HG02852 (cell line): ENCODE measurements around the gene KLK13.

Experiments
- ATAC-seq: cut with Tn5 transposase; IDR thresholded peaks from one replicate; pipeline ENCODE4 v1.9.1; 2021; ENCODE audit warnings: mild to moderate bottlenecking, moderate library complexity; ENCODE audit not compliant: unreplicated experiment

KLK13 gene

DNA sequence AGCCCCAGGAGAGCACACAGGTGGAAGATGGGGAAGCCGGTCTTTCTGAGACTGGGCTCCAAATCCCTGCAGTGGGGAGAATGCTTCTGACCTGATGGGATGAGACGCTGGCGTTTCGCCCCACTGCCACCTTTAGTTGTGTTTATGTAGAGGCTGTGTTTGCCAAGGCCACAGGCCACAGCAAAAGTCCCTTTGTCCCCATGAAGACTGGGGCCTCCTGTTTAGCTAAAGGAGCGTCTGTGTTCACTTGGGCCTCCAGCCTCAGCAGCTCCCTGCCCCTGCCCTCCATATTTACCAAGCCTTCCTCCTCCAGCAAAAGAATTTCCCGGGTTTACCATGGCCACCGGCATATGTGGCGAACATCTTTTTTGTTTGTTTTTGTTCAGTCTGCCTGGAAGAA is 28.2 kb upstream of the KLK13 start:
- no peak for ATAC-seq

DNA sequence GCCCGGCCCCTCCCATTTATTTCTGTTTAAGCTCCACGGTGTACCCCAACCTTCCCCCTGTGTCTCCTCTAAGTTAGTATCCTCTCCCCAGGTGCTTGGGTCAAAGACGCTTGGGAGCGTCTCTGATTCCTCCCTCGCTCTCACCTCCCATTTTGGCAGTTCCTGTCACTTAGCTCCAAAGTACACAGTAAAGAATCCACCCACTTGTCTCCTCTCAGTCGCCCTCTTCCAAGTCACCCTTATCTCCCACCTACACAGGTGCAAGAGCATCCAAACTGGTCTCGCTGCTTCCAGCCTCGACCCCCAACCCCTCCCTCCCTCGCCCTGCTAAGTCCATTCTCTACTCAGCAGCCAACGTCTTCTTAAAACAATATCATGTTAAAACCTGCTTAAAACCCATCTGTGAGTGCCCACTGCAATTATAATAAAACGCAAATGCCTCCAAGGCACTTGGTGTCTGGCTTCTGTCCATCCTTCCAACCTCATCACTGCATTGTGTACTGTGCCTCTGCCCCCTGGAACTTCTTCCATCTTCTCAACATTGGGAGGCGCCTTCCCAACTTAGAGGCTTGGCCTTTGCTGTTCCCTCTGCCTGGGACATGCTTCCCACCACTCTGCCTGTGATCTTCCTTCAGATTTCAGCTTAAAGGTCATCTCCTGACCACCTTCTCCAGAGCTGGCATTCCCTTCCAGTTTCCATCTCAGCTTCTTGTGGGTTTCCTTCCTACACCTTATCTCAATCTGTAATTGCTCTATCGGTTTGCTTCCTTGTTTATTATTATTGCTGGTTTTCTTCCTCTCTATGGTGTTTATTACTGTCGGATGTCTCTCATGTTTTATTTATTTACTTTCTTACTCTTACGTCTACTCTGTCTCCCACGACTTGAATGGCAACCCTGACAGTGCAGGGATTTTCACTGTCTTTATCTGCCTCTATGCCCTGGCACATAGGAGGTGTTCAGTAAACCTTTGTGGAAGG is 27.3 kb upstream of the KLK13 start:
- ATAC-seq: no peak

DNA sequence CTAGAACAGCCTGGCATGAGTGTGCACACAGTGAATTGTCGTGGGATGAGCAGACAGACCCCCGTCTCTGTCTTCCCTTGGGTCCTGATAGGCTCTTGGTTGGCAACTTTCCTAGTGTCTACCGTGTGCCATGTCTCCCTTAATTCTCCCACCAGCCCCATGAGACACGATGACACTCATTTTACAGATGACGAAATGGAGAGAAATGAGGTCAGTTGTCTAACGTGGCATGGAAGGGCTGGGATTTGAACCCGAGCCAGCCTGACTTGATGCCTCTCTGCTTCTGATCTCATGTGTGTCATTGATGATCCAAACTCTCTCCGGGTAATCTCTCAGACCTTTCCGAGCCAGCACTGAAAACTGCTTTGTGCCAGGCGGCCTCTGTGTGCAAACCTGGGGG is 26.2 kb upstream of the KLK13 start:
- no peak for ATAC-seq

DNA sequence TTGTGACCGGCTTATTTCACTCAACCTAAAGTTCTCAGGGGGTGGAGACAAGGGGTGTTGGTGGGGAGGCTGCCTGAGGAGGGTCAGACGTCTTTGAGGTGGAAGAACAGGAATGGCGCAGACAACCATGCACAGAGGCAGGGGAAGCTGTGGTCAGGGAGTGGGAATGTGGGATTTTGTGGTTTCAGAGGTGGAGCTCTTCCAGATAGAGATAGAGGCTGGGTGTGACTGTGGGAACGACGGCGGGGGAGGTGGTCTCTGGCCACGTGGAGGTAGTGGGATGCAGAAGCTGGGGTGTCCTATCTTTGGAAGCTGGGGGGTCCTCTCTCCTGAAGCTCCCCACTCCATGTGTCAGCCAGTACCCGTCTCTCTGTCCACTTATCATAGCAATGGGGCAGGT is 25.6 kb upstream of the KLK13 start:
- no peak for ATAC-seq

DNA sequence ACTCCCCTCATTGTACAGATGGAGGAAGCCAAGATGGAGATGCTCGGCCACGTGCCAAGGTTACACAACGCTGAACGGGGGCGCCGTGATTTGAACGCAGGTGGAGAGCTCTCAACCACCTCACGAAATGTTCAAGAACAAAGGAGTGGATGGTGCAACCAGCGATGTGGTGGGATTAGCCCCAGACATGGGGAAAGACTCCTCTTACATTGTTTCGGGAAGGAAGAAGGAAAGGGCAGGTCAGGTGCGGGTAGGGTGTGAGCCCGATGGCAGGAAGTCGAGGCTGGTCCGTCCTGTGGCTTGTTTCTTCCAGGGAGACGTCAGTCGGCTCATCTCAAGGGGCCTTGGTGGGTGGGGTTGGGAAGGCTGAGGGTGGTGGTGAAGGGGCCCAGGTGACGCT is 24.9 kb upstream of the KLK13 start:
- no peak for ATAC-seq

DNA sequence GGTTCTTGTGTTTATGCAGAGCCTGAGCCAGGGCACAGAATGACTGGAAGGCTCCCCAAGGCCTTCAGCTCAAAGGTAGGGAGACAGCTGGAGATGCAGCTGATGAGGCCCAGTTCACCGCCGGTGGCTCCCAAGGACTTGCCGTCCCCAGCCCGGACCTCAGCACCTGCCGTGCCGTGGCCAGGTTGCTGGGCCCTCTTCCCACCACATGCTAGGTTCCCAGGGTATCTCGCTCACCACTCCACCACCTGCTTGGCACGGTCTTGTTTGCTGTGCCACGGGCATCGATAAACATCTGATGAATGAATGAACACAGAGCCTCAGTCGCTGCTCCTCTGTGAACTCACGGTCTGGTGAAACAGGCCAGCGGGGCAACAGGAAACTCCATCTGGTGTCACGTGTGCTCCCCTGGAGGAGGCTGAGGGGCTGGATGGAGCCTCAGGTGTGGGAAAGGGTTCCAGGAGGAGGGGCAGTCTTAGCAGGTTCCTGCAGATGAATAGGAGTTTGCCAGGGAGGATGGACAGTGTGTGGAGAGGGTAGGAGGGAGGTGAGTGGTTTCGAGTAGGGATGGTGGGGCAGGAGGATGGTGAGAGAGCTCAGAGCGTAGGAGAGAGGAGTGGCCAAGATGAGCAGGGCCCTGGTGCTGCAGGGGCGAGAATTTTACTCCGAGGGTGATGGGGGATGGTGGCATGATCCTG is 21.4 kb upstream of the KLK13 start:
- no peak for ATAC-seq

DNA sequence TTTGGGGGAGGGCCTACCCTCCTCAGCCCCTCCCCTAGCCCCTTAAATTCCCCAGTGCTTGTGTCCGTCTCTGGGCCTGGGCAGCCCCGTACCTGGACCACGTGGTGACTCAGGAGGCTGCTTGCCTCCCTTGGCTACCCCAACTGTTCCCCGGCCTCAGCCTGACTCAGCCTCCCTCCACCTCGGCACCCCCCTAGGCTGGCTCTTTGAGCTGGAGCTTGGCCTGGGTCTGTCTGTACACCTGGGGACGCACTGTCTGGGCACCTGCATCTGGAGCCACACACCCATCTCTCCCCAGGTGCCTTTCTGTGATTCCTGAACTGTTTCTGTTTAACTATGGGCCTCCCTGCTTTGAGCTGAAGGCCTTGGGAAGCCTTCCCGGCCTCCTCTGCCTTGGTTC is 19.6 kb upstream of the KLK13 start:
- no peak for ATAC-seq

DNA sequence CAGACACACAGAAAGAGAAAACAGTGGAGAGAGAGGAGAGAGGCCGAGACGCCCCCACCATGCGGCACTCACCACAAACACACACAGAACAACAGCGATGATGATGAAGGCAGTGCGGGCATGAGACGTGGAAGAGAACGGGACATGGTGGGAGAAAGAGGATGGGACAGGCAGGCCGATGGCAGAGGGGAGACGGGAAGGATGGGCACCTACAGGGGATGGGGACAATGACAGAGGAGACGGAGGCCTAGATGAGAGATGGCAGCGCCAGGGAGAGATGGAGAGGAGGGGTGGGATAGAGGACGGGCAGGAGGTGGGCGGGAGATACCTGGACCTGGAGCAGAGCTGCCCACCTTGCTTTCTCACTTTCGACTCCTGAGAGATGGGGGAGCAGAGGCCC is 18.9 kb upstream of the KLK13 start:
- no peak for ATAC-seq

DNA sequence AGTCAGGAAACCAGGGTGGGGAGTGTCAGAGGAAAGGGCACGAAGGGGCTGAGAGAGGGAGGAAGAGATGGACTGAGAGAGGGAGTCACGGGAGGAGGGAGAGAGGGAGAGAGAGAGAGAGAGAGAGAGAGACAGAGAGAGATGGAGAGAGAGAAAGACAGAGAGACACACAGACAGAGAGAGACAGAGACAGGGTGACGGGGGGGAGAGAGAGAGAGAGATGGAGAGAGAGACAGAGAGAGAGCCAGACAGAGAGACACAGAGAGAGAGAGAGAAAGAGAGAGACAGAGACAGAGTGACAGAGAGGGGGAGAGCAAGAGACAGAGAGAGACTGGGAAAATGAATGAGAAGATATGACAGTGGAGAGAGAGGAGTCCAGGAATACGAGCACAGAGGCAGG is 18.3 kb upstream of the KLK13 start:
- no peak for ATAC-seq

DNA sequence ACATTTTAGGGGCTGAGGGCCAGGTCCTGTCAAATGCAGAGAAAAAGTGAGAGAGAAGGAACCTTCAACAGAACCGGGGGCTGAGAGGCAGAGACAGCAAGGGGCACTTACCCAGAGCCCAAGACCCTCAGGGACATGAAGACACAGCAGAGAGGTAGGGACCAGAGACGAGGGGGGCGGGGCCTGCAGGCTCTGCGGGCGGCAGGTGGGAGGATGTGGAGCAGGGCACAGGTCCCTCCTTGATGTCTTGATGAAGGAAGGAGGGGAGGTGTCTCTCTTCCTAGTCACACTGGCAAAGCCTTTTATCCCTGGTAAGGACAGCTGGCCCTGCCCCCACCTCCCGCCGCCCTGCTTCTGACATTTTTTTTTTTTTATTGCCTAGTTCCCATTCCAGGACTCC is 17.7 kb upstream of the KLK13 start, which contains the start of gene KLK14:
Gene KLK14, minus strand, starts transcription at position 277 of the 400 bp plus-strand sequence. Its CDS starts 273 bp downstream, at position 4.
- ATAC-seq: no peak

DNA sequence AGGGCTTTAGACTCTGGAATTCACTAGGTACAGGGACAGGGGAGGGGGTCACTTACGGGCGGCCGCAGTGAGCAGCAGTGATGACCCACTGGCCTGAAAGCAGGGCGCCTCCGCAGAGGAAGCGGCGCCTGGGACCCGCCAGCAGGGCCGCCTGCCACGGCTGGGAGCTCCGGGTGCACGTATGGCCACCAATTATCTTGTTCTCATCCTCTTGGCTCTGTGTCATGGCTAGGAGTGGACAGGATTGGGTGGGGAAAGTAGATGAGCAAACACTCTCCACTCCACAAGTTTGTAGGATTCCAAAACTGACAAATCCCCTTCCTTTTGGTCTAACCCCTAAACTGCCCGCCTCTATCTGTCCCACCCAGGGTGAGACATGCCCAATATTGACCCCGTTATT is 16.6 kb upstream of the KLK13 start:
- ATAC-seq: no peak

DNA sequence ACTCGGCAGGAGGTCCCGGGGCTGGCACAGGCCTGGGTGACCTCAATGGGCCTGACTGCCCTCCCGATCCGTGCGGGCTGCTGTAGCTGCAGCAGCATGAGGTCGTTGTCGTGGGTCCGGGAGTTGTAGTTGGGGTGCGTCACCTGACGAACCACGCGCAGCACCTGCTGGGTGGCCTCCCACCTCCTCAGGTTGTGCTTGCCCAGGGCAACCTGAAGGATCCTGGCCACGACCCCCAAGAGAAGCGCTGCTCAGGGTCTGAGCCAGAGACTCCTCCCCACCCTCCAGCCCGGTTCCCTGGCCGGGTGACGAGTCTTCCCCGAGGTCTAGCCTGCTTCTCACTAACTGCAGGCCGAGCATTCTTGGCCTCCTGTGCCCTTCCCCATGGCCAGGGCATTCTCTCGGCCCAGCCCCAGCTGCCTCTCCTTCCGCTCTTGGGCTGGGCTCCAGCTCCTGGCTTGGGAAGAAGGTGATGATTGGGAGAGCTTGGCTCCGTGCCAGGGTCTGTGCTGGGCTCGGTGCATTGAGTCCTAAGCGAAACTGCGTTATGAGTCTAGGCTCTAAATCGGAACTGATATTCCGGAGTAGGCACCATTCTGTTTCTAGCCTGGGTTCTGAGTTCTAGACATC is 14.7 kb upstream of the KLK13 start:
- ATAC-seq: no peak

DNA sequence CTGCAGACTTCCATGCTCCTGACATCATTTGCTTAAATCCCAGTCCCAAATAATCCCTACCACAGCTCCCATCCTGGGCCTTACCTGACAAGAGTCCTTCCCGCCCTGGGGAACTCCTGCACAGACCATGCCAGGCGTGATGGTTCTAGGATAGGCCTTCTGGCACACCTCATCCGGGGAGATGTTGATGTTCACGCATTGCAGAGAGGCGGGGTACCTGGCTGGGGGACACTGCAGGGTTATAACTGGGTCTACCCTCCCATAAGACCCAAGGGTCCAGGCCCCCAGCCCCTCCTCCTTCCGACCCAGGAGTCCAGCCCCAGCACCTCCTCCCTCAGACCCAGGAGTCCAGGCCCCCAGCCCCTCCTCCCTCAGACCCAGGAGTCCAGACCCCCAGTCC is 13.8 kb upstream of the KLK13 start:
- ATAC-seq: no peak

DNA sequence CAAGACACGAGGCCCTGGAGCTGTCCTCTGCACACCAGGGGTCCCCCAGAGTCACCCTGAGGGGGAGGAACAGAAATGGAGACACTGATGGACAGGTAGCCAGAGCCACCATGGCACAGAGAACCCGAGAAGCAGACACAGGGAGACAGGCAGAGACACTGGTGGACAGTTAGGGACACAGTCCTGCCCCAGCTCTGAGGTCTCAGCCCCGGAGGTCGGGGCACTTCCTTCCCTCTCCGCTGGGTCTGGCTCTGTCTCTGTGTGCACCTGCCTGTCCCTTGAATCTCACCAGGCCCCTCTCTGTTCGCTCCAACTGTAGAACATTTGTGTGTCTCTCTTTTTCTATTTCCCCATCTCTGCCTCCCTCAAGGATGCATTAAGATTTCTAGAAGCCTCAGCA is 13.2 kb upstream of the KLK13 start:
- ATAC-seq: no peak

DNA sequence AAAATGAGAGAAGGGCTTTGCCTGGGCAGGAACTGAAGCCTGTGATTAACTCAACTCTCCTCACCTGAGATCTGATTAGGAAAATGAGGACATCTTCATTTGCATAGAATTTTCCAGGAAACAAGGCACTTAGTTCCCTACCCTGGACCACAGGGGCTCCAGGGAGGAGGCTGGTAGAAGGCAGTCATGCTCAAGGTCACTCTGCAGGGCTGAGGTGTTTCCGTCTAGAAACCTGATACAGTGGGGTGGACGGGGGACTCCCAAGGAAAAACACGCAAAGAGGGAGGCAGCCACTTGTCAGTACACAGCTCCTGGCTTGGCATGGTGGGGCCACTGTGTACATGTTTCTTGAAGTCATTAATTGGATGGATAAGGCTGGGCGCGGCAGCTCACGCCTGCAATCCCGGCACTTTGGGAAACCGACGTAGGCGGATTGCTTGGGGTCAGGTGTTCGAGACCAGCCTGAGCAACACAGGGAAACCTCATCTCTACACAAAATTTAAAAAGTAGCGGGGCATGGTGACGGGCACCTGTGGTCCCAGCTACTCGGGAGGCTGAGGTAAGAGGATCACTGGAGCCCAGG is 11.8 kb upstream of the KLK13 start:
- no peak for ATAC-seq

DNA sequence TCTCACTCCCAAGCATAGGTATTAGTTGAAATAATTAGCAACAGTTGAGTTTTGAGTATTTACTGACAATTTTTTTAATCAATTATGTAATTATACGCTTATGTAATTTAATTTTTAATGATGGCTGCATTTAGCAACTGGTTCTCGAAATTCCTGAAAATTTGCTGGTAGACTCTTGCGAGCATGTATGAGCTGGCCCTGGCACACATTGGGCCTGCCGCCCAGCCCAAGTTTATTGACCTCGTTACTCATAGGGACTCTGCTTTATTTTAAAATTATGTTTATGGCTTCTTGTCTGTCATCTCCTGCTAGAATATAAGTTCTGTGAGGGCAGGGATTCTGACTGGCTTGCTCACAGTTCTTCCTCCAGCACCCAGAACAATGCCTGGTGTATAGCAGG is 11.1 kb upstream of the KLK13 start:
- ATAC-seq: no peak

DNA sequence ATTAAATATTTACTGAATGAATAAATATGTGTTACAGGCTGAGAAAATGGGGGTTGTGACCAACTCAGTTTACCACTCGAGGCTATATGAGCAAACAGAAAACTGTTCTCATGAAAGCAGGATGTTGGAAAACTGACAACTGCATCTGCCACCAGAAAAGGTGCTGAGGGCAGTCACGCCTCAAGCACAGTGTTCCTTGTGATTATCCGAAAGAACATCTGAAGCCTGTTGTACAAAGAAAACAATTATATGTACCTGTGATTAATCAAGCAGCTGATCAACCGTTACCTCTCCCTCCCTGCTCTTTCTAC is 6.2 kb upstream of the KLK13 start:
- no peak for ATAC-seq

DNA sequence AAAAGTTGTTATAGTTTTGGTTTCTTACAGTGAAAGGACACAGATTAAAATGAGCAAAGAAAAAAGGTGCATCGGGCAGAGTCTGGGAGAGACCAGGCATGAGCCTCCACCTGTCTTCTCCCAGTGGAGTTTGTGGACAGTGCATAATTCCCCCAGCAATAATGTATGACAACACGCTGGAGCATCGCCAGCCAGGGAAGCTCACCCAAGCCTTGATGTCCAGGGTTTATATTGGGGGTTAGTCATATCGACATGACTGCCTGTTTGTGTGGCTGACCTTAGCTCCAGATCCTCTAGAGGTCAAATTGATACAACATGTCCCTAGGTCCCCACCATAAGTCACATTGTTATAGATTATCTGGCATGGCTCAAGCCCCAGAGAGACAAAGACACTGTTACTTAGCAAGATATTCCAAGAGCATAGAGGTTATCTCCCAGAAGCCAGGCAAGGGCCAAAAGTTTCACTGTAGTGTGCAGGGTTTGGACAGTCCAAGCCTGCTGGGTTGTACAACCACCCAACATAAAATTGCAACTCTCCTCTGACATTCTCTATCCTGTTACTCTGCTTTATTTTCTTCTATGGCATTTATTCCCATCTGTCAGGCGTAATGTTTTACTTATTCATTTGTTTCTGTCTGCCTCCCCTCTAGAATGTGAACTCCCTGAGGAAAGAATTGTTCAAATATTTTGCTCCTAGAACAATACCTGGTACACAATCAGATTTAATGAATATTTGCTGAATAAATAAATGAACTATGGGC is 5.6 kb upstream of the KLK13 start:
- no peak for ATAC-seq

DNA sequence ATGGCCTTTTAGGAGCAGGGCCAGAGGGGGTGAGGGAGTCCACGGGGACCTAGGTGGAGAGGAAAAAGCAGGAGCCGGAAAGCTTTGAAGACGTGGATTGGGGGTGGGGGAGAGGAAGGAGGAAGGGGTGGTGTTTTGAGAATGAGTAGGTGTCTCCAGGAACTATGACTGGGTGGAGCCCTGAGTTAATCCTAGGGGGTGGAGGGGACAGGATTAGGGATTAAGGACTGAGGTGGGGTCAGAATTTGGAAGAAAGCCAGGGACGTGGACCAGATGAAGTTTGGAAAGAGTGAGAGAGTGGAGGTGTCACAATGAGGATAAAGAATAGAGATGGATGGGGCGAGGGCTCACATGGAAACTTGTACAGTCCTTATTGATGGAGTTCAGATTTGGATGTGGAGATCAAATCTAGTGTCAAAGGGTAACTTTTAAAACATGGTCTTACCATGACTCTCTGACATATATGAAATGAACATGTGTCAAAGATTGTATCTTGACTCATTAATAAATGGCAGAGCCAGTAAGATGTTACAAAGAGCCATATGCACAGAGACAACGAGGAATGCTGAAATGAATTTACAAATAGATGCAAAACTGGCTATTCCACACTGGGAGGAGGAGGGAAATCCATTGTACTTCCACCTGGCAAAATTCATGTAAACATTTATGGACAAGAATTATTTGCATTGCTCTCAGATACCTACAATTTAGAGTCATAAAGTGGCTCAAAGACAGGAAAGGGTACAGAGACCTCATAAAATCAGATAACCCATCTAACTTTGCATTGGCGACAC is 1.7 kb upstream of the KLK13 start:
- ATAC-seq: no peak
